PFSK-1 (cell line): ENCODE data around the gene ADD1.

Experiments used
- FOXP2 ChIP-seq: optimal IDR thresholded peaks from 2 replicates; pipeline ENCODE3; 2011; ENCODE audit warnings: borderline replicate concordance, control low read depth, inconsistent platforms; ENCODE audit not compliant: insufficient read depth; ENCODE audit errors: extremely low read length, extremely low read depth
- POLR2AphosphoS5 ChIP-seq: IDR thresholded peaks from 2 replicates; pipeline ENCODE4 v1.6.1; 2012; ENCODE audit warnings: low read depth, mild to moderate bottlenecking, control low read depth, low read length, moderate library complexity
- SIN3A ChIP-seq: IDR thresholded peaks from 2 replicates; pipeline ENCODE4 v1.6.1; 2012; ENCODE audit warnings: mild to moderate bottlenecking, low read length, moderate library complexity, borderline replicate concordance; ENCODE audit not compliant: insufficient read depth
- TAF1 ChIP-seq: IDR thresholded peaks from 2 replicates; pipeline ENCODE4 v1.6.1; 2012; ENCODE audit warnings: low read length, control low read depth, borderline replicate concordance; ENCODE audit not compliant: insufficient read depth
- TF ChIP-seq, protein P1 (sequence below), 2 experiments: IDR thresholded peaks; 2 replicates each; pipeline versions ENCODE4 v1.6.1 to v1.8.0; 2011 to 2012; ENCODE audit warnings: low read depth in 2 of 2, low read length in 2 of 2, control low read depth in 1 of 2, inconsistent platforms in 1 of 2, mild to moderate bottlenecking in 1 of 2, moderate library complexity in 1 of 2; ENCODE audit not compliant: insufficient read depth in 1 of 2

ADD1 gene

DNA sequence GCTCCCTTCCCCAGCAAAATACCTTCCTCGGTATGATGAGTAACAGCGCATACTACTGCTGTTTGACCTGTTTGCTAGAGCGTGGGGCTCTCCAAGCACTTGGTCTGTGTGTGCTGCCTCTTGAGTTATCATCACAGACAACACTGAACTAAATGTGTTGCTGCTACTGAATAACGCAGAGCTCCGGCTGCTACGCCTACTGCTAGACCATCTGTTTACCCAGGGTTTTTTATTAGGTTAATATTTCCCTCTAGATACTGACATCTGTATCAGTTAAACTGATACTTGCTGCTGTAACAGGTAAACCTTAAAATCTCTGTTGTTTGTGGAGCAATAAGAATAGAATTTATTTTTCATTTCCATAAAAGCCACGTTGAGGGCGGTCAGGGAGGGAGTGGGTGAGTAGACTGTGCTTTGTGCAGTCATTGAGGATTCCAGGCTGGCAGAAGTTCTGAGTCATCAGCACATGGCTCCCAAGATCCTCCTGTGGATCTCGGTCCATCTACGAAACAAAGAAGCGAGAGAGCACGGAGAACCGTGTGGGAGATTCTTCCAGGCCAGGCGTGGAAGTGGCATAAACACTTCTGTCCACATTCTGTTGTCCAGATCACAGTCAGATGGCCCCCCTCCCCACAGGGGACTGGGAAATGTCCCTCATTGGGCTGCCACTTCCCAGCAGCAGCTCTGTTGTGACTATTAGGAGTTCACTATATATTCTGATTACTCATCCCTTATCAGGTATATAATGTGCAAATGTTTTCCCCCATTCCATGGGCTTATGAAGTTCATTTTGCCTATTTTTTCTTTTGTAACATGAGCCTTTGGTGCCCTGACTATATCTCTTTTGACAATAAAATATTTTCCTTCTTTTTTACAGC is 133.8 kb downstream of the ADD1 start:
- TF ChIP-seq SIN3A (no peak), TAF1 (no peak), POLR2AphosphoS5 (no peak), FOXP2 (no peak)
- TF ChIP-seq, protein P1, sequence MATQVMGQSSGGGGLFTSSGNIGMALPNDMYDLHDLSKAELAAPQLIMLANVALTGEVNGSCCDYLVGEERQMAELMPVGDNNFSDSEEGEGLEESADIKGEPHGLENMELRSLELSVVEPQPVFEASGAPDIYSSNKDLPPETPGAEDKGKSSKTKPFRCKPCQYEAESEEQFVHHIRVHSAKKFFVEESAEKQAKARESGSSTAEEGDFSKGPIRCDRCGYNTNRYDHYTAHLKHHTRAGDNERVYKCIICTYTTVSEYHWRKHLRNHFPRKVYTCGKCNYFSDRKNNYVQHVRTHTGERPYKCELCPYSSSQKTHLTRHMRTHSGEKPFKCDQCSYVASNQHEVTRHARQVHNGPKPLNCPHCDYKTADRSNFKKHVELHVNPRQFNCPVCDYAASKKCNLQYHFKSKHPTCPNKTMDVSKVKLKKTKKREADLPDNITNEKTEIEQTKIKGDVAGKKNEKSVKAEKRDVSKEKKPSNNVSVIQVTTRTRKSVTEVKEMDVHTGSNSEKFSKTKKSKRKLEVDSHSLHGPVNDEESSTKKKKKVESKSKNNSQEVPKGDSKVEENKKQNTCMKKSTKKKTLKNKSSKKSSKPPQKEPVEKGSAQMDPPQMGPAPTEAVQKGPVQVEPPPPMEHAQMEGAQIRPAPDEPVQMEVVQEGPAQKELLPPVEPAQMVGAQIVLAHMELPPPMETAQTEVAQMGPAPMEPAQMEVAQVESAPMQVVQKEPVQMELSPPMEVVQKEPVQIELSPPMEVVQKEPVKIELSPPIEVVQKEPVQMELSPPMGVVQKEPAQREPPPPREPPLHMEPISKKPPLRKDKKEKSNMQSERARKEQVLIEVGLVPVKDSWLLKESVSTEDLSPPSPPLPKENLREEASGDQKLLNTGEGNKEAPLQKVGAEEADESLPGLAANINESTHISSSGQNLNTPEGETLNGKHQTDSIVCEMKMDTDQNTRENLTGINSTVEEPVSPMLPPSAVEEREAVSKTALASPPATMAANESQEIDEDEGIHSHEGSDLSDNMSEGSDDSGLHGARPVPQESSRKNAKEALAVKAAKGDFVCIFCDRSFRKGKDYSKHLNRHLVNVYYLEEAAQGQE (IDR thresholded peaks at IDR 0.05; ENCODE audit: insufficient read depth in 1 of 2, low read depth in 2 of 2, low read length in 2 of 2) = no peak
